Measurements from ENCODE around the gene S100A6.
"Not testable (repeated sequence)": the region's sequence is repeated elsewhere in the genome, so short reads cannot be mapped to it uniquely, and the experiment has no call there.

Gene S100A6

GRCh38 chr1:153535242-153536011 lies at the start of gene S100A6:
Gene S100A6, minus strand, starts transcription at chr1:153535991. Its CDS starts 652 bp downstream, at chr1:153535339.
- DNase-seq, result no peak

GRCh38 chr1:153585006-153585405 lies 49.2 kb upstream of the S100A6 start:
- no peak for DNase-seq

GRCh38 chr1:153583976-153584375 lies 48.2 kb upstream of the S100A6 start:
- DNase-seq, result no peak

- DNase-seq, result not testable (repeated sequence)
These were observed 47.7 kb upstream of the S100A6 start for GRCh38 chr1:153583514-153583913.

- DNase-seq, result not testable (repeated sequence)
These were observed 47.0 kb upstream of the S100A6 start for GRCh38 chr1:153582836-153583235.

- DNase-seq, result no peak
These were observed 43.1 kb upstream of the S100A6 start for GRCh38 chr1:153578936-153579335.

GRCh38 chr1:153578490-153578889 lies 42.7 kb upstream of the S100A6 start:
- peak; percentile 51 for DNase-seq

GRCh38 chr1:153577624-153578051 lies 41.8 kb upstream of the S100A6 start:
- DNase-seq, result no peak

- no peak for DNase-seq
These were observed 41.3 kb upstream of the S100A6 start for GRCh38 chr1:153577138-153577537.

GRCh38 chr1:153575497-153575896 lies 39.7 kb upstream of the S100A6 start:
- not testable (repeated sequence) for DNase-seq

- not testable (repeated sequence) for DNase-seq
These were observed 39.3 kb upstream of the S100A6 start for GRCh38 chr1:153575081-153575491.

GRCh38 chr1:153573351-153573750 lies 37.6 kb upstream of the S100A6 start:
- no peak for DNase-seq

- DNase-seq, result peak; percentile 90
These were observed 36.8 kb upstream of the S100A6 start for GRCh38 chr1:153572569-153573015.

GRCh38 chr1:153571706-153572105 lies 35.9 kb upstream of the S100A6 start:
- no peak for DNase-seq

- no peak for DNase-seq
These were observed 35.1 kb upstream of the S100A6 start for GRCh38 chr1:153570874-153571273.

- DNase-seq, result no peak
These were observed 33.7 kb upstream of the S100A6 start for GRCh38 chr1:153569465-153569864.

- DNase-seq, result peak; percentile 93
These were observed 32.7 kb upstream of the S100A6 start for GRCh38 chr1:153568367-153569099.

GRCh38 chr1:153567621-153568366 lies 32.0 kb upstream of the S100A6 start:
- DNase-seq, result peak; percentile 92

GRCh38 chr1:153566414-153567371 lies 30.9 kb upstream of the S100A6 start:
- peak; percentile 99 for DNase-seq

GRCh38 chr1:153565529-153566374 lies 30.0 kb upstream of the S100A6 start, which contains the start of gene S100A2:
Gene S100A2, minus strand, starts transcription at chr1:153565844. Its CDS starts 1,967 bp downstream, at chr1:153563877.
- DNase-seq, result peak; percentile 92

- no peak for DNase-seq
These were observed 28.2 kb upstream of the S100A6 start for GRCh38 chr1:153563991-153564390.

All from kidney glomerular epithelial cell (primary cell).